NOMO-1 treated with dmso at 0.1 percent for 144 hours (cell line): ENCODE measurements around the gene FBLN7.
"Not testable (repeated sequence)": the region's sequence is repeated elsewhere in the genome, so short reads cannot be mapped to it uniquely, and the experiment has no call there.

Experiments
- DNase-seq: peaks from one replicate; lab custom pipeline; 2025; ENCODE audit not compliant: unreplicated experiment; lab: John Stamatoyannopoulos, UW

The FBLN7 gene

GRCh38 chr2:112138159-112139032 is at the start of gene FBLN7:
Gene FBLN7, plus strand, starts transcription at chr2:112138385. Its CDS starts 271 bp downstream, at chr2:112138656.
- no peak for DNase-seq

GRCh38 chr2:112089375-112089774 is 48.8 kb upstream of the FBLN7 start:
- no peak for DNase-seq

GRCh38 chr2:112092286-112093041 is 45.7 kb upstream of the FBLN7 start:
- no peak for DNase-seq

- no peak for DNase-seq
Observed at GRCh38 chr2:112093216-112093615, 45.0 kb upstream of the FBLN7 start.

- no peak for DNase-seq
Observed at GRCh38 chr2:112095681-112096080, 42.5 kb upstream of the FBLN7 start.

GRCh38 chr2:112096098-112096497 is 42.1 kb upstream of the FBLN7 start:
- no peak for DNase-seq

GRCh38 chr2:112108178-112108832 is 29.9 kb upstream of the FBLN7 start:
- DNase-seq: no peak

GRCh38 chr2:112109278-112109677 is 28.9 kb upstream of the FBLN7 start:
- DNase-seq: no peak

GRCh38 chr2:112110966-112111365 is 27.2 kb upstream of the FBLN7 start:
- no peak for DNase-seq

- DNase-seq: not testable (repeated sequence)
Observed at GRCh38 chr2:112113354-112113753, 24.8 kb upstream of the FBLN7 start.

- no peak for DNase-seq
Observed at GRCh38 chr2:112118148-112118547, 20.0 kb upstream of the FBLN7 start.

- peak; percentile 9 for DNase-seq
Observed at GRCh38 chr2:112121682-112122254, 16.4 kb upstream of the FBLN7 start.

- no peak for DNase-seq
Observed at GRCh38 chr2:112129060-112129459, 9.1 kb upstream of the FBLN7 start.

- no peak for DNase-seq
Observed at GRCh38 chr2:112133344-112133743, 4.8 kb upstream of the FBLN7 start.

- no peak for DNase-seq
Observed at GRCh38 chr2:112134120-112134519, 4.1 kb upstream of the FBLN7 start.

- no peak for DNase-seq
Observed at GRCh38 chr2:112136096-112136495, 2.1 kb upstream of the FBLN7 start.

GRCh38 chr2:112137516-112138158 is 548 bp upstream of the FBLN7 start:
- peak; percentile 6 for DNase-seq

- not testable (repeated sequence) for DNase-seq
Observed at GRCh38 chr2:112139033-112139614, 939 bp downstream of the FBLN7 start.

- not testable (repeated sequence) for DNase-seq
Observed at GRCh38 chr2:112139661-112140204, 1.5 kb downstream of the FBLN7 start.

GRCh38 chr2:112140205-112140802 is 2.1 kb downstream of the FBLN7 start:
- no peak for DNase-seq
